Body of pancreas (tissue), 4 donors: ENCODE measurements around the gene TACO1. TPM values are rescaled to one million over a fixed set of nuclear protein-coding genes. Genes with fewer than 3 reads are reported as not detected.

Experiments
- ATAC-seq: fragments of 150-250 bp; one replicate; pipeline ENCODE4 v1.9.1; 2016
- DNase-seq, 4 donors: peaks; one replicate each; pipeline ENCODE4 v3.0.0-alpha.2; 2019
- H3K27ac ChIP-seq, 4 donors: fragments of 200-600 bp; sonication (generic); 1 replicate in 3 of 4; 2 replicates in 1 of 4; pipeline versions ENCODE4 v1.5.1 to v1.6.1; 2016 to 2019; ENCODE audit warnings: mild to moderate bottlenecking in 1 of 4, mixed read lengths in 1 of 4, moderate library complexity in 1 of 4
- H3K27me3 ChIP-seq, 2 donors: fragments of 200-600 bp; sonication (generic); one replicate each; pipeline ENCODE4 v1.6.0; 2016; ENCODE audit warnings: mild to moderate bottlenecking in 1 of 2
- H3K36me3 ChIP-seq, 2 donors: fragments of 200-600 bp; sonication (generic); replicated peaks in 1 of 2; 2 replicates each; pipeline ENCODE4 v1.5.1; 2016; ENCODE audit warnings: low read depth in 2 of 2; ENCODE audit not compliant: insufficient read depth in 1 of 2
- H3K4me1 ChIP-seq: fragments of 200-600 bp; sonication (generic); one replicate; pipeline ENCODE4 v1.6.0; 2016
- H3K4me3 ChIP-seq, 2 donors: fragments of 200-600 bp; sonication (generic); 1 replicate in 1 of 2; 2 replicates in 1 of 2; pipeline ENCODE4 v1.5.1; 2016 to 2019
- H3K9me3 ChIP-seq, 3 donors: fragments of 200-600 bp; sonication (generic); 1 replicate in 2 of 3; 2 replicates in 1 of 3; pipeline ENCODE4 v1.5.1; 2016
- CTCF ChIP-seq, 7 experiments: fragments of 450-650 bp in 4 of 7; fragments of 200-600 bp in 3 of 7; sonication (generic) in 3 of 7; IDR thresholded peaks; one replicate each; pipeline ENCODE4 v1.5.1; 2016 to 2019; ENCODE audit warnings: antibody characterized with exemption in 7 of 7
- POLR2A ChIP-seq, 3 donors: fragments of 450-650 bp; IDR thresholded peaks; one replicate each; pipeline ENCODE4 v1.6.1; 2016; ENCODE audit warnings: antibody characterized with exemption in 3 of 3, mild to moderate bottlenecking in 2 of 3
- WGBS, 2 donors: methylation state at CpG; one replicate each; pipeline ENCODE4 v1.1.5; 2017; 5-methylcytosine and 5-hydroxymethylcytosine counted together
- intact Hi-C: fragments of 100-400 bp; cut with DNase I; formaldehyde crosslinking; loops from one replicate; pipeline ENCODE4 v1.15.1; 2023
- total RNA-seq, 2 donors: library from RNA; depleted of rRNA; stranded (reverse); fragments of >200 nt; gene quantifications; one replicate each; pipeline ENCODE4 v1.1.0, GENCODE V29; 2016

Gene TACO1
- total RNA-seq, 2 donors from 2014 or later: 9.3 to 10.5 TPM

GRCh38 chr17:63613663-63614062 lies 13.0 kb downstream of the TACO1 start:
- Histone ChIP-seq H3K27me3 (no peaks in the 10 kb centered on the region), H3K4me1 (no peaks in the 10 kb centered on the region), H3K36me3 (no peaks in the 10 kb centered on the region), H3K9me3 (no peaks in the 10 kb centered on the region), H3K27ac (no peak overlapping the region), H3K4me3 (no peak overlapping the region)
- TF ChIP-seq CTCF (IDR thresholded peaks at IDR 0.05) (no peak), POLR2A (IDR thresholded peaks at IDR 0.05) (no peak)
- intact Hi-C loops: no loop called here
- DNase-seq (no peak), ATAC-seq (no peak)
- 67 to 82% methylated on average over 1 to 2 of the region's 2 CpGs for WGBS, 2 donors

- H3K4me1 ChIP-seq: peaks cover 23% of the 10 kb centered on the region
- DNase-seq: no peak
- H3K27ac ChIP-seq: peak overlapping the region; percentile 77 to 87 (median 82)
- intact Hi-C loops: no loop called here
- 7 to 13% methylated on average over 5 to 10 of the region's 10 CpGs for WGBS, 2 donors
- peak overlapping the region; percentile 45 to 47 for H3K4me3 ChIP-seq
- no peak for TF ChIP-seq CTCF (IDR thresholded peaks at IDR 0.05)
- TF ChIP-seq POLR2A (IDR thresholded peaks at IDR 0.05): no peak
- no peak for ATAC-seq
- H3K36me3 ChIP-seq: no peaks in the 10 kb centered on the region
- no peaks in the 10 kb centered on the region for H3K27me3 ChIP-seq
- H3K9me3 ChIP-seq: no peaks in the 10 kb centered on the region
Observed at GRCh38 chr17:63621229-63621683, 20.6 kb downstream of the TACO1 start.

- H3K27ac ChIP-seq: peak within 1 kb of the TSS; percentile 77 to 87 (median 82)
- H3K36me3 ChIP-seq: no peaks in the 10 kb centered on the region
- DNase-seq (peak; percentile 98 to 100 (median 99)), ATAC-seq (peak; percentile 91)
- TF ChIP-seq CTCF (IDR thresholded peaks at IDR 0.05) (peak in 2 of 7 experiments; percentile 7 to 33), POLR2A (IDR thresholded peaks at IDR 0.05) (peak; percentile 56 to 90 (median 88))
- H3K4me3 ChIP-seq: peak within 1 kb of the TSS; percentile 45 to 55
- 0% methylated on average over 32 to 65 of the region's 75 CpGs for WGBS, 2 donors
- no peaks in the 10 kb centered on the region for H3K27me3 ChIP-seq
- H3K4me1 ChIP-seq: peaks cover 28% of the 10 kb centered on the region
- no peaks in the 10 kb centered on the region for H3K9me3 ChIP-seq
- intact Hi-C loops: no loop called here
Observed at GRCh38 chr17:63621684-63622573, 21.2 kb downstream of the TACO1 start, which contains the start of gene MAP3K3. Gene MAP3K3, plus strand, starts transcription at chr17:63622417. Its CDS starts 343 bp downstream, at chr17:63622760.

DNA sequence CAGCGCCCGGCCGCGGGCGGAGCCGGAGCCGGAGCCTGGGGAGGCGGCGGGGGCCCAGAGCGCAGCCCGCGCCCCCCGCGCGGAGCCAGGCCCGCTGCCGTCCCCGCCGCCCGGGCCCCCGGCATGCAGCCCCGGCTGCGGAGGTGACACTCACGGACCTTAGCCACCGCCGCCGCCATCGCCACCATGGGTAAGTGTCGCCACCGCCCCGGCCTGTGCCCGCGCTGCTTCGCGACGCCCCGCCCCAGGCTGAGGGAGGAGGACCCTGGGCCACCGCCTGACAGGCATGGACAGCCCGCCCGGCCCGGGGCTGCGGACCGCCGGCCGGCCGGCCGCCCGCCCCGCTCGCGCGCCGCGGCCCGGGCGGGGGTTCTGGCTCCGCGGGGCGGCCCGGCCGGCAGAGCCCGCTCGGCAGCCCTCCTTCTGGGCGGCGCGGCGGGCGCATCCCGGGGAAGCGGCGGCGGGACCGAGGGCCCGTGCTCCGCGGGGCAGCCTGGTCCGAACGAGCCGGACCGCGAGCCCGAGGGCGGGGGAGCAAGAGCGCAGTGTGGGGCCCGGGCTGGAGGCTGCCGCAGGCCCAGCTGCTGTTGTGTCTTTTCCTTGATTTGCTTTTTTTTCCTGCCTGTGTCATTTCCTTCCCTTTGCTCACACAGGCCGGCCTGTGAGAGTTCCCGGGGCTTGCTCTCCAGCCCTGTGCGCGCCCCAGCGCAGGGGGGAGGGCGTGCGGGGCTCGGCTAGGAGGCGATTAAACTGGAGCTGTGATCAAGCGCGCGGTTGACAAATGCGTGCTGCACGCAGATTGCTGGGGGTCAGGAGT lies 22.1 kb downstream of the TACO1 start:
- intact Hi-C loops: no loop called here
- DNase-seq (peak; percentile 75 to 81 (median 77)), ATAC-seq (peak; percentile 52)
- Histone ChIP-seq H3K36me3 (no peaks in the 10 kb centered on the region), H3K9me3 (no peaks in the 10 kb centered on the region), H3K27ac (peak overlapping the region; percentile 72 to 87 (median 76)), H3K4me3 (peak overlapping the region; percentile 44 to 55), H3K27me3 (no peaks in the 10 kb centered on the region), H3K4me1 (peaks cover 30% of the 10 kb centered on the region)
- TF ChIP-seq CTCF (IDR thresholded peaks at IDR 0.05) (peak in 1 of 7 experiments; percentile 5), POLR2A (IDR thresholded peaks at IDR 0.05) (peak in 2 of 3 donors; percentile 30 to 42)
- whole genome bisulfite sequencing, 2 donors: 0 to 1% methylated on average over 12 to 38 of the region's 100 CpGs
